ENCODE measurements around the gene ZFYVE9. TPM values are rescaled to one million over a fixed set of nuclear protein-coding genes. Genes with fewer than 3 reads are reported as not detected.

The ZFYVE9 gene
- total RNA-seq, 4 donors from 2014 or later = 29.5 to 60.4 (median 33.2) TPM

DNA sequence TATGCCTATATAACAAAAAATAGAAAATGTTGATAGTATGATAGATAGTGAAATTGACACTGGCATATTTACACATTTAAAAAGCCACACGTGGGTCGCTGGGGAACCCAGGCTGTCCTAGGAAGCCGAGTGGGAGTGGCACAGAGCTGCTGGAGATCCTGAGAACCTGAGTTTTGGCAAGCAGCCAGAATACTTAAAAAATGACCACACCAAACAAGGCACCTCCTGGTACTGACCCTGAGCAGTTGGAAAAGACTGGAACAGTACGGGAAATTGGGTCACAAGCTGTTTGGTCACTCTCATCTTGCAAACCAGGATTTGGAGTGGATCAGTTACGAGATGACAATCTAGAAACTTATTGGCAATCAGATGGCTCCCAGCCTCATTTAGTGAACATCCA, 111.5 kb downstream of the ZFYVE9 start:
- no peaks in the 10 kb centered on the region for H3K4me1 ChIP-seq
- H3K4me3 ChIP-seq = no peak overlapping the region
- H3K27me3 ChIP-seq = no peaks in the 10 kb centered on the region
- no peak overlapping the region for H3K27ac ChIP-seq
- DNase-seq (ENCODE audit: low spot score in 2 of 2) = no peak
- TF ChIP-seq, protein P1, sequence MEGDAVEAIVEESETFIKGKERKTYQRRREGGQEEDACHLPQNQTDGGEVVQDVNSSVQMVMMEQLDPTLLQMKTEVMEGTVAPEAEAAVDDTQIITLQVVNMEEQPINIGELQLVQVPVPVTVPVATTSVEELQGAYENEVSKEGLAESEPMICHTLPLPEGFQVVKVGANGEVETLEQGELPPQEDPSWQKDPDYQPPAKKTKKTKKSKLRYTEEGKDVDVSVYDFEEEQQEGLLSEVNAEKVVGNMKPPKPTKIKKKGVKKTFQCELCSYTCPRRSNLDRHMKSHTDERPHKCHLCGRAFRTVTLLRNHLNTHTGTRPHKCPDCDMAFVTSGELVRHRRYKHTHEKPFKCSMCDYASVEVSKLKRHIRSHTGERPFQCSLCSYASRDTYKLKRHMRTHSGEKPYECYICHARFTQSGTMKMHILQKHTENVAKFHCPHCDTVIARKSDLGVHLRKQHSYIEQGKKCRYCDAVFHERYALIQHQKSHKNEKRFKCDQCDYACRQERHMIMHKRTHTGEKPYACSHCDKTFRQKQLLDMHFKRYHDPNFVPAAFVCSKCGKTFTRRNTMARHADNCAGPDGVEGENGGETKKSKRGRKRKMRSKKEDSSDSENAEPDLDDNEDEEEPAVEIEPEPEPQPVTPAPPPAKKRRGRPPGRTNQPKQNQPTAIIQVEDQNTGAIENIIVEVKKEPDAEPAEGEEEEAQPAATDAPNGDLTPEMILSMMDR (IDR thresholded peaks at IDR 0.05) = no peak
- H3K9me3 ChIP-seq = no peaks in the 10 kb centered on the region
- WGBS = 79% methylated on average over 5 of the region's 5 CpGs
- peaks cover 3% of the 10 kb centered on the region for H3K36me3 ChIP-seq

DNA sequence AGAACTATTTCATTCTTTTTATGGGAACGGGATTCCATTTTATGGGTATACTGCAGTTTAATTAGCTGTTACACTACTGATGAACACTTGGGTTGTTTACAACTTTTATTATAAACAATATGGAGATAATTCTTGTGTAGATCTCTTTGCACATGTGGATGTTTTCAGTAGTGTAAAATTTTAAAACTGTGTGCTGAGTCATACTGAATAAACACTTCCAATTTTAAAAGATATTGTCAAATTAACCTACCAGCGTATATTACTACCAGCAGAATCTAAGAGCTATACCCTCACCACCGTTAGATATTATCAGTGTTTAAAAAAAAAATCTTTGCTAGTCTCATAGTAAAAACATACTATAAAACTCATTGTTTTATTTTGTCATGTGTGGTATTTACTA, 118.0 kb downstream of the ZFYVE9 start:
- no peak for TF ChIP-seq POLR2AphosphoS5 (IDR thresholded peaks at IDR 0.05)
- TF ChIP-seq EP300 (IDR thresholded peaks at IDR 0.05) = no peak
- no peak for TF ChIP-seq POLR2A (IDR thresholded peaks at IDR 0.05)
- TF ChIP-seq, protein P1 (IDR thresholded peaks at IDR 0.05) = no peak
- no peak for DNase-seq (ENCODE audit: low spot score in 2 of 2)
- Histone ChIP-seq H3K4me1 (no peaks in the 10 kb centered on the region), H3K36me3 (no peaks in the 10 kb centered on the region), H3K27ac (no peak overlapping the region), H3K4me3 (no peak overlapping the region), H3K27me3 (no peaks in the 10 kb centered on the region), H3K9me3 (no peaks in the 10 kb centered on the region)
- 90% methylated on average over 3 of the region's 3 CpGs for whole genome bisulfite sequencing

DNA sequence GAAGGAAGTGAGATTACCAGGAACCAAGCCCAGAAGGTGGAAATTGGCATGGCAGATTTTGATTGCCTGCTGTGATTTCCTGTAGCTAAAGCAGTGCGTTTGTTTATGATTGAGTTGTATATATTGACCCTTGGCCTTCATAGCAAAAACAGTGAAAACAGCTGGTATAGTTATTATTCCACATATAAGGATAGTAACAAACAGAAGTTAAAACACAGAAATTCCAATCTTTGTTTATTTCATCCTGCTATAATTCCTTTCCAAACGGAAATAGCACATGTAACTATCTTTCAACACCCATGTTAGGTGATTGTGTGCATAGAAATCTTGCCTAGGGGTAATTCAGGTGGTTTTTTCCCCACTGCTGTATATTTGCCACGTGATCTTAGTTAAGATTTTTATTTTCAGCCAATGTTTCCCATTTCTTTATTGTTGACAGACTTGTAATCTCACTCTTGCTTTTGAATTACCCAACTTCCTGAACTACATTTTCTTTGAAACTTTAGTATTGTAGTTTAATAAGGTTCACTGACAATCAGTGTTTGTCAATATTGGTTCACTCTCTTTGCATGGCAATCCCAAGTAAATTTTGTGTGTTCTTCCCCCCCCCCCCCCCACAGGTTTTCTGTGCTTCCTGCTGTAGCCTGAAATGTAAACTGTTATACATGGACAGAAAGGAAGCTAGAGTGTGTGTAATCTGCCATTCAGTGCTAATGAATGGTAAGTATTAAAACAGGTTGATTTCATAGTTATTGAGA, 121.4 kb downstream of the ZFYVE9 start:
- no peak for DNase-seq (ENCODE audit: low spot score in 2 of 2)

DNA sequence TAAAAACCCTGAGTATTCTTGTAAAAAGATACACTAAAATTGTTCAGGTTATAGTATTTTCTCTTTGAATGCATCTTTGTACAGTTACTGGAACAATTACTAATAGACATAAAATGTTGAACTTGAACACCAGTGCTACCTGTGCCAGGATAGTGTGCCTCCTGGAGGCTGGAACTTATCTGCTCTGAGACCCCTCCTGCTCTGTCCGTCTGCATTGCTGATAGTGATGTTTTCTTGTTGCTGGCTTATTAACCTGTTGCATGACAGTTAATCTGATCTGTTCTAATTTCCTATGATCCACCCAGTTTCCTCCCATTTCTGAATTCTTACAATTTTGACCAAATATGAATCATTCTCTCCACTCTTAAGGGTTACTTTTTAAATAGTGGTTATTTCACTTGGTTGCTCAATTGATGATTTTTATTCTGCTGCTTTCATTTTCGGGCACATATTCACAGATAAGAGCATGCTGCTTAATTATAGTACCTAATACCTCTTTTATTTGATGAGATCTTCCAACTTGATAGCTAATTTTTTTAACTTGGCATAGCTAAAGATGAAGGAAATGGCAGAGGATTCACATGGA, 122.7 kb downstream of the ZFYVE9 start:
- peaks cover 9% of the 10 kb centered on the region for H3K36me3 ChIP-seq
- H3K4me1 ChIP-seq = no peaks in the 10 kb centered on the region
- 50% methylated on average over 2 of the region's 2 CpGs for WGBS
- no peak overlapping the region for H3K27ac ChIP-seq
- H3K9me3 ChIP-seq = no peaks in the 10 kb centered on the region
- no peaks in the 10 kb centered on the region for H3K27me3 ChIP-seq
- DNase-seq (ENCODE audit: low spot score in 2 of 2) = no peak
- TF ChIP-seq POLR2A (IDR thresholded peaks at IDR 0.05) (no peak), EP300 (IDR thresholded peaks at IDR 0.05) (no peak), POLR2AphosphoS5 (IDR thresholded peaks at IDR 0.05) (no peak)
- TF ChIP-seq, protein P1 (IDR thresholded peaks at IDR 0.05) = no peak
- H3K4me3 ChIP-seq = no peak overlapping the region

More for the DNA sequence above, 121.4 kb downstream of the ZFYVE9 start:
- Histone ChIP-seq H3K9me3 (no peaks in the 10 kb centered on the region), H3K27ac (no peak overlapping the region), H3K4me3 (no peak overlapping the region), H3K36me3 (peaks cover 3% of the 10 kb centered on the region), H3K4me1 (no peaks in the 10 kb centered on the region), H3K27me3 (no peaks in the 10 kb centered on the region)
- WGBS = 61% methylated on average over 3 of the region's 3 CpGs
- TF ChIP-seq POLR2A (IDR thresholded peaks at IDR 0.05) (no peak), POLR2AphosphoS5 (IDR thresholded peaks at IDR 0.05) (no peak), EP300 (IDR thresholded peaks at IDR 0.05) (no peak)
- TF ChIP-seq, protein P1 (IDR thresholded peaks at IDR 0.05) = no peak

DNA sequence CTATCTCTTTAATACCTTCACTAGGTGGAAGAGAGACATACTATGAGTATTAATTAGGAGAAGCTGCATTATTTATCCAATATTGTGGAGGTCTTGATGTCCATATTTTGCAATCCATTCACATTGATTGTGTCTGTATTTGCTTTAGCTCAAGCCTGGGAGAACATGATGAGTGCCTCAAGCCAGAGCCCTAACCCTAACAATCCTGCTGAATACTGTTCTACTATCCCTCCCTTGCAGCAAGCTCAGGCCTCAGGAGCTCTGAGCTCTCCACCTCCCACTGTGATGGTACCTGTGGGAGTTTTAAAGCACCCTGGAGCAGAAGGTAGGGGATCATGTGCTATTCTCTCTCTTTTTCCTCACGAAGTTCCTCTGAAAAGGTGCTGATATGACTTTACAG, 124.6 kb downstream of the ZFYVE9 start:
- H3K27me3 ChIP-seq = no peaks in the 10 kb centered on the region
- TF ChIP-seq EP300 (IDR thresholded peaks at IDR 0.05) (no peak), POLR2AphosphoS5 (IDR thresholded peaks at IDR 0.05) (no peak), POLR2A (IDR thresholded peaks at IDR 0.05) (no peak)
- TF ChIP-seq, protein P1 (IDR thresholded peaks at IDR 0.05) = no peak
- peaks cover 22% of the 10 kb centered on the region for H3K36me3 ChIP-seq
- 100% methylated on average over 1 of the region's 1 CpG for WGBS
- no peaks in the 10 kb centered on the region for H3K9me3 ChIP-seq
- DNase-seq (ENCODE audit: low spot score in 2 of 2) = no peak
- H3K27ac ChIP-seq = no peak overlapping the region
- no peaks in the 10 kb centered on the region for H3K4me1 ChIP-seq
- no peak overlapping the region for H3K4me3 ChIP-seq

Measured in suprapubic skin (tissue), 4 donors.